HFF-Myc (cell line): Measurements from ENCODE around the gene DYRK4.

Source experiments
- DNase-seq: peaks from one replicate; pipeline ENCODE4 v3.0.0-alpha.2; 2011; ENCODE audit warnings: low read depth; ENCODE audit errors: extremely low read depth
- H3K4me3 ChIP-seq: replicated peaks from 2 replicates; pipeline ENCODE4 v1.5.1; 2011; ENCODE audit warnings: low read depth, mild to moderate bottlenecking, control low read depth, low read length
- TF ChIP-seq, protein P1 (sequence below): IDR thresholded peaks from 2 replicates; pipeline ENCODE4 v1.5.1; 2012; ENCODE audit warnings: mild to moderate bottlenecking, low read depth, low read length, control low read depth; ENCODE audit errors: missing control alignments

The DYRK4 gene

GRCh38 chr12:4580281-4580688, 18.3 kb downstream of the DYRK4 start:
- no peak for DNase-seq
- H3K4me3 ChIP-seq, result no peak overlapping the region
- TF ChIP-seq, protein P1, sequence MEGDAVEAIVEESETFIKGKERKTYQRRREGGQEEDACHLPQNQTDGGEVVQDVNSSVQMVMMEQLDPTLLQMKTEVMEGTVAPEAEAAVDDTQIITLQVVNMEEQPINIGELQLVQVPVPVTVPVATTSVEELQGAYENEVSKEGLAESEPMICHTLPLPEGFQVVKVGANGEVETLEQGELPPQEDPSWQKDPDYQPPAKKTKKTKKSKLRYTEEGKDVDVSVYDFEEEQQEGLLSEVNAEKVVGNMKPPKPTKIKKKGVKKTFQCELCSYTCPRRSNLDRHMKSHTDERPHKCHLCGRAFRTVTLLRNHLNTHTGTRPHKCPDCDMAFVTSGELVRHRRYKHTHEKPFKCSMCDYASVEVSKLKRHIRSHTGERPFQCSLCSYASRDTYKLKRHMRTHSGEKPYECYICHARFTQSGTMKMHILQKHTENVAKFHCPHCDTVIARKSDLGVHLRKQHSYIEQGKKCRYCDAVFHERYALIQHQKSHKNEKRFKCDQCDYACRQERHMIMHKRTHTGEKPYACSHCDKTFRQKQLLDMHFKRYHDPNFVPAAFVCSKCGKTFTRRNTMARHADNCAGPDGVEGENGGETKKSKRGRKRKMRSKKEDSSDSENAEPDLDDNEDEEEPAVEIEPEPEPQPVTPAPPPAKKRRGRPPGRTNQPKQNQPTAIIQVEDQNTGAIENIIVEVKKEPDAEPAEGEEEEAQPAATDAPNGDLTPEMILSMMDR, result no peak

DNA sequence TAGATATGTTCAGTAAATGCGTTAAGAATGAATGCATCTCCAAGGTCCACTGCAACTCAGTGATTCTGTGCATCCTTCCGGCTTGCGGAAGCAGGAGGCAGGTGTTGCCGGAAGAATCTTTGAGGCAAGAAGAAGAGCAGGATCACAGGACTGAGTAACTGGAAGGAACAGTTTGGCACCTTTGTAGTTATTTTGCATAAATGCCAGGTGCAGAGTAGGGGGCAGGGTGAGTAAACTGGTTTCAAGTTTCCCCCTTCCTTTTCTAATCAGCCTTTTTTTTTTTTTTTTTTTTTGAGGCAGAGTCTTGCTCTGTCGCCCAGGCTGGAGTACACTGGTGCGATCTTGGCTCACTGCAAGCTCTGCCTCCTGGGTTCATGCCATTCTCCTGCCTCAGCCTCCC, 22.3 kb downstream of the DYRK4 start:
- TF ChIP-seq, protein P1, result no peak
- no peak for DNase-seq

GRCh38 chr12:4584896-4585295, 22.9 kb downstream of the DYRK4 start:
- TF ChIP-seq, protein P1, result no peak
- no peak overlapping the region for H3K4me3 ChIP-seq
- no peak for DNase-seq

More for the DNA sequence above, 22.3 kb downstream of the DYRK4 start:
- H3K4me3 ChIP-seq, result no peak overlapping the region

DNA sequence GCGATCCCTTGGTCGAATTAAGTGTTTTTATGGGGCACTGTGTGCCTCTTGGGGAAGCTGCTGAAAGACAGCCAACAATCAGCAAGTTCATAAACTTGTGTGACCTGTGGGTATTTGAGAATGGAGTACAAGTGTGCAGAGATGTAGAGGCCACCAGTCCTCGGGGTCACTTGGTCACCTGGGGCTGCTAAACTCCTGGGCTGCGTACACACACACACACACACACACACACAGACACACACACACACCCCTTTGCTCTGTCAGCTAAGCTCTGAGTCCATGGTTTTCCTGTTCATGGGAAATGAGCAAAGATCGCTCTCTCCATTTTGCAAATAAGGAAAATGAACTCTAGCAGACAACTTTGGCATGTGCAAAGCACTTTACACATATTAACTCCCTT, 24.5 kb downstream of the DYRK4 start:
- TF ChIP-seq, protein P1, result no peak
- no peak for DNase-seq
- H3K4me3 ChIP-seq, result no peak overlapping the region

- H3K4me3 ChIP-seq, result no peak overlapping the region
- TF ChIP-seq, protein P1, result no peak
- DNase-seq, result no peak
Observed at GRCh38 chr12:4587108-4587507, 25.1 kb downstream of the DYRK4 start.

- no peak overlapping the region for H3K4me3 ChIP-seq
- DNase-seq, result no peak
- TF ChIP-seq, protein P1, result no peak
Observed at GRCh38 chr12:4588916-4589315, 26.9 kb downstream of the DYRK4 start.

GRCh38 chr12:4589941-4590340, 27.9 kb downstream of the DYRK4 start:
- no peak overlapping the region for H3K4me3 ChIP-seq
- no peak for DNase-seq
- TF ChIP-seq, protein P1, result no peak
